ENCODE measurements around the gene MAD2L1BP. TPM values are rescaled to one million over a fixed set of nuclear protein-coding genes. Genes with fewer than 3 reads are reported as not detected.

MAD2L1BP gene
- total RNA-seq, 1 experiment from 2014 or later: 32.2 TPM

DNA sequence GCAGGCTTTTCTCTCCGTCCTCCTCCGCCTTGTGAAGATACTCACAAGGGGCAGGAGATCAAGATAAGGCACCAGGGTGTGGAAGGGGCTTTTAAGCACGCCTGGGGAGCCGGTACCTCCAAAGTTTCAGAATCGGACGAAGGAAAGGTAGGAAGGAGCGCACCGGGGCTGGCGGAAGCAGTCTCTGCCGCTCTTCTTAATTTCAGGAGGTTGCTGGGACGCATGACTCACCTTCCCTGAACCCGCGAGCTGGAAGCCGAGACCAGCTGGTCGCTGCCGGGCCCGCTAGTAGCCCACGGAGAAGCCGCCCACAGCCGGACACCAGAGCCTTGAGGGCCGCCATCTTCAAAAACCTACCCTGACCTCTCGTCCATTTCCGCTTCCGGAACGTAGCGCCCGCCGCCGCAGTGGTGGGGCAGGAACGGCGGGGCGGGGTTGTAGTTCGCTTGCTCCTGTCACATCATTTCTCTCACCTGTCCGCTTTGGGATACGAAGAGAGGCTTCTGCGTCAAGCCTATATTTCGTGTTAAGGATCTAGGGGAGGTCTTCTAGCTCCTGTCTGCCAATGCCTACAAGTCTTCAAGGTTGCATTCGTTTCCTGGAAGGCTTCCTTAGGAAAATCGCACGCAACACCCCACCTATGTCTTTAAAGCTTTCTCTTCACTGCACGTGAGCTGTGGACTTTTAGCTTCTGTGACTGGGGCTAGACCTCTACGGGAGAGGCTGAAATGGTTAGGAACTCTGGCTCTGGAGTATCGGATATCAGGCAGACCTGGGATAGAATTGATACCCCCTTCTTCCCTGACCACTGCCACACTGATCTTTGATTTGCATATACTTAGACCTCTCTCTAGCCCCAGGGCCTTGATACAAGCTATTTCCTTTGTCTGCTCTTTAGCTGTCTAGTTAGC lies 52.1 kb downstream of the MAD2L1BP start, which contains the start of gene MRPS18A:
Gene MRPS18A (minus strand): TSS at position 355 of the 911 bp plus-strand sequence. CDS start 12 bp downstream, at position 343.
- Histone ChIP-seq H3K9ac (ENCODE audit: low read length) (peak within 1 kb of the TSS; percentile 80), H3K4me1 (ENCODE audit: low read length) (peaks cover 49% of the 10 kb centered on the region), H3K4me3 (ENCODE audit: low read length) (peak within 1 kb of the TSS; percentile 83), H3K4me2 (ENCODE audit: low read depth, low read length, poor library complexity, severe bottlenecking) (peak within 1 kb of the TSS; percentile 98), H3K79me2 (ENCODE audit: low read length) (peaks cover 48% of the 10 kb centered on the region), H4K20me1 (ENCODE audit: insufficient read depth, low read depth, low read length) (peaks cover 24% of the 10 kb centered on the region; the same call in 1 of the 2 replicates), H3K27me3 (ENCODE audit: low read length) (no peaks in the 10 kb centered on the region), H3K9me3 (ENCODE audit: low read length) (no peaks in the 10 kb centered on the region), H3K36me3 (ENCODE audit: insufficient read depth, low read length) (peaks cover 6% of the 10 kb centered on the region; the same call in 1 of the 2 replicates), H3K9me2 (replicated peaks; ENCODE audit: insufficient read depth, low read length) (no peaks in the 10 kb centered on the region), H3K27ac (ENCODE audit: low read length) (peak within 1 kb of the TSS; percentile 37; the same call in 1 of the 2 replicates), H2AFZ (ENCODE audit: low read length) (peak within 1 kb of the TSS; percentile 82)
- DNase-seq: peak; percentile 92

DNA sequence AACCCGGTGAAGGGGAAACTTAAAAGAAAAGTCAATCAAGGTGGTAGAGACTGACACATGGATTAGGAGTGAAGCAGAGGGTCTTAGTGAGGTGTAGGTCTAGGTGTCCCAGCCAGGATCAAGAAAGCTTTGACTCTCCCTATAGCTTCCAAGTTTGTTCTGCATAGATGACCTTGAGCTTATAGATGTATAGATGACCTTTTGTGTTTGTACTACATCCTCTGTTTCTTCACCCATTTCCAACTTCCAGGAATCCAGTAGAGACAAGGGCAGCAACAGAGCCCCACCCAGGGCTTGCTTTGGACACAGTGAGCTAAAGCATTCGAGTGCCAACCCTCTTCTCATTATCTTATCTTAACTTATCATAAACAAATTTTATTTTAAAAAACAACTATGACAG lies 53.8 kb downstream of the MAD2L1BP start:
- H4K20me1 ChIP-seq (ENCODE audit: insufficient read depth, low read depth, low read length): 0 out of 2 replicates have a peak, but pooled peaks cover 13% of the 10 kb centered on the region
- H3K9me2 ChIP-seq (replicated peaks; ENCODE audit: insufficient read depth, low read length): no peaks in the 10 kb centered on the region
- no peak overlapping the region for H3K4me3 ChIP-seq (ENCODE audit: low read length)
- no peak overlapping the region for H3K4me2 ChIP-seq (ENCODE audit: low read depth, low read length, poor library complexity, severe bottlenecking)
- H3K79me2 ChIP-seq (ENCODE audit: low read length): peaks cover 30% of the 10 kb centered on the region
- no peak overlapping the region for H3K27ac ChIP-seq (ENCODE audit: low read length)
- H3K36me3 ChIP-seq (ENCODE audit: insufficient read depth, low read length): no peaks in the 10 kb centered on the region
- no peak overlapping the region for H3K9ac ChIP-seq (ENCODE audit: low read length)
- no peak overlapping the region for H2AFZ ChIP-seq (ENCODE audit: low read length)
- no peaks in the 10 kb centered on the region for H3K9me3 ChIP-seq (ENCODE audit: low read length)
- DNase-seq: no peak
- H3K4me1 ChIP-seq (ENCODE audit: low read length): peaks cover 33% of the 10 kb centered on the region
- no peaks in the 10 kb centered on the region for H3K27me3 ChIP-seq (ENCODE audit: low read length)

Other genes with a start within 250 kb of the MAD2L1BP start
- 33.5 and 44.4 TPM in 2 replicates for gene ABCC10, start 208.3 kb upstream of the MAD2L1BP start, total RNA-seq (2014; rRNA removed; shearing (Covaris generic); ENCODE audit: low replicate concordance)
- 1.5 and 3.1 TPM in 2 replicates for gene DLK2, start 180.3 kb upstream of the MAD2L1BP start, total RNA-seq (2014; rRNA removed; shearing (Covaris generic); ENCODE audit: low replicate concordance)
- gene TJAP1, start 158.3 kb upstream of the MAD2L1BP start, total RNA-seq (2014; rRNA removed; shearing (Covaris generic); ENCODE audit: low replicate concordance): 16.3 and 17.3 TPM in 2 replicates
- 0.19 and 0.69 TPM in 2 replicates for gene LRRC73, start 125.5 kb upstream of the MAD2L1BP start, total RNA-seq (2014; rRNA removed; shearing (Covaris generic); ENCODE audit: low replicate concordance)
- gene YIPF3, start 118.9 kb upstream of the MAD2L1BP start, total RNA-seq (2014; rRNA removed; shearing (Covaris generic); ENCODE audit: low replicate concordance): 50.3 and 66.7 TPM in 2 replicates
- gene POLR1C, start 118.8 kb upstream of the MAD2L1BP start, total RNA-seq (2014; rRNA removed; shearing (Covaris generic); ENCODE audit: low replicate concordance): 50.0 and 59.4 TPM in 2 replicates
- 57.9 and 61.2 TPM in 2 replicates for gene XPO5, start 59.8 kb upstream of the MAD2L1BP start, total RNA-seq (2014; rRNA removed; shearing (Covaris generic); ENCODE audit: low replicate concordance)
- 10.3 and 15.4 TPM in 2 replicates for gene POLH, start 59.7 kb upstream of the MAD2L1BP start, total RNA-seq (2014; rRNA removed; shearing (Covaris generic); ENCODE audit: low replicate concordance)
- 70.3 and 72.3 TPM in 2 replicates for gene GTPBP2, start 6.6 kb upstream of the MAD2L1BP start, total RNA-seq (2014; rRNA removed; shearing (Covaris generic); ENCODE audit: low replicate concordance)
- gene RSPH9, start 9.2 kb downstream of the MAD2L1BP start, total RNA-seq (2014; rRNA removed; shearing (Covaris generic); ENCODE audit: low replicate concordance): not detected in 2 replicates
- gene MRPS18A, start 52.0 kb downstream of the MAD2L1BP start, total RNA-seq (2014; rRNA removed; shearing (Covaris generic); ENCODE audit: low replicate concordance): 53.2 and 82.4 TPM in 2 replicates
- gene VEGFA, start 134.4 kb downstream of the MAD2L1BP start, total RNA-seq (2014; rRNA removed; shearing (Covaris generic); ENCODE audit: low replicate concordance): 146 and 217 TPM in 2 replicates

Measured in Karpas-422 (cell line).